ENCODE measurements around the gene SERPINA1. TPM values are rescaled to one million over a fixed set of nuclear protein-coding genes. Genes with fewer than 3 reads are reported as not detected.

Gene SERPINA1
- total and polyA plus RNA-seq, 2 of the 13 experiments (the other 11 are each of a cell fraction or from before 2014, with no cell fraction given) = 3,266 to 11,015 TPM

- no peak overlapping the region for H3K4me2 ChIP-seq (ENCODE audit: low read depth, low read length)
- no peak for ATAC-seq
- intact Hi-C loops (cut with micrococcal nuclease; ENCODE audit: unreplicated experiment) (no loop called here), in situ Hi-C loops (cut with HindIII; ENCODE audit: extremely low pct_ligation_motif_present, low pct_unique_long_range_greater_than_20kb) (no loop called here)
- H3K9ac ChIP-seq (ENCODE audit: insufficient read depth, low read depth, low read length) = no peak overlapping the region
- peaks cover 79% of the 10 kb centered on the region for H3K4me1 ChIP-seq (ENCODE audit: insufficient read depth, low read length)
- H2AFZ ChIP-seq (ENCODE audit: low read length) = no peak overlapping the region
- no peaks in the 10 kb centered on the region for H3K79me2 ChIP-seq (ENCODE audit: insufficient read depth, low read length)
- DNase-seq (ENCODE audit: low spot score) = no peak
- no peak overlapping the region for H3K4me3 ChIP-seq (replicated peaks in 1 of 3; ENCODE audit: insufficient read depth in 1 of 3, low read depth in 2 of 3, low read length in 3 of 3)
- no peaks in the 10 kb centered on the region for H4K20me1 ChIP-seq (ENCODE audit: insufficient read depth, low read length)
- H3K36me3 ChIP-seq (replicated peaks in 1 of 2; ENCODE audit: control insufficient read depth in 1 of 2, insufficient read depth in 2 of 2, low read length in 2 of 2) = no peaks in the 10 kb centered on the region
- TF ChIP-seq DPF2 (CRISPR knock-in tag; IDR thresholded peaks at IDR 0.05; ENCODE audit: borderline replicate concordance, low read depth) (no peak), NCOA5 (CRISPR knock-in tag; IDR thresholded peaks at IDR 0.05) (no peak), STAT6 (CRISPR knock-in tag; IDR thresholded peaks at IDR 0.05; ENCODE audit: borderline replicate concordance) (no peak)
- CTCF ChIA-PET (ENCODE audit: low intra/inter-chr PET ratio, low total read pairs) = no interaction called here
- FAIRE-seq = no peak
- WGBS (ENCODE audit: low lambda C conversion rate) = 93% methylated on average over 5 of the region's 7 CpGs
- no TSS peak for BruUV-seq (replicated peaks)
- 0 out of 2 replicates have a peak, but pooled peaks cover 5% of the 10 kb centered on the region for H3K9me3 ChIP-seq (ENCODE audit: low read length)
- H3K27ac ChIP-seq (ENCODE audit: extremely low read length, insufficient read depth, low read length) = no peak overlapping the region
- H3K27me3 ChIP-seq (ENCODE audit: control insufficient read depth in 1 of 2, insufficient read depth in 2 of 2, low read length in 2 of 2) = no peaks in the 10 kb centered on the region; a peak in 1 of 5 replicates
- POLR2A ChIA-PET = interaction anchor here (1.4 to 1.7 kb wide), 2 partner anchors 28 to 56 kb away, joined by 4 read pairs; partner anchors contain the start of gene SERPINA10
Measured at GRCh38 chr14:94349276-94349675, 39.1 kb downstream of the SERPINA1 start.

- Histone ChIP-seq H4K20me1 (ENCODE audit: insufficient read depth, low read length) (no peaks in the 10 kb centered on the region), H2AFZ (ENCODE audit: low read length) (no peak overlapping the region), H3K27me3 (ENCODE audit: control insufficient read depth in 1 of 2, insufficient read depth in 2 of 2, low read length in 2 of 2) (no peaks in the 10 kb centered on the region; a peak in 1 of 5 replicates), H3K36me3 (replicated peaks in 1 of 2; ENCODE audit: control insufficient read depth in 1 of 2, insufficient read depth in 2 of 2, low read length in 2 of 2) (no peaks in the 10 kb centered on the region), H3K4me2 (ENCODE audit: low read depth, low read length) (no peak overlapping the region), H3K9ac (ENCODE audit: insufficient read depth, low read depth, low read length) (no peak overlapping the region), H3K79me2 (ENCODE audit: insufficient read depth, low read length) (no peaks in the 10 kb centered on the region), H3K9me3 (ENCODE audit: low read length) (0 out of 2 replicates have a peak, but pooled peaks cover 5% of the 10 kb centered on the region), H3K4me1 (ENCODE audit: insufficient read depth, low read length) (peaks cover 79% of the 10 kb centered on the region), H3K27ac (ENCODE audit: extremely low read length, insufficient read depth, low read length) (no peak overlapping the region), H3K4me3 (replicated peaks in 1 of 3; ENCODE audit: insufficient read depth in 1 of 3, low read depth in 2 of 3, low read length in 3 of 3) (no peak overlapping the region)
- intact Hi-C loops (cut with micrococcal nuclease; ENCODE audit: unreplicated experiment) = no loop called here
- BruUV-seq (replicated peaks) = no TSS peak
- no peak for ATAC-seq
- CTCF ChIA-PET (ENCODE audit: low intra/inter-chr PET ratio, low total read pairs) = no interaction called here
- POLR2A ChIA-PET = interaction anchor here (1.4 to 1.7 kb wide), 2 partner anchors 28 to 56 kb away, joined by 4 read pairs; partner anchors contain the start of gene SERPINA10
- TF ChIP-seq ZNF790 (CRISPR knock-in tag; IDR thresholded peaks at IDR 0.05; ENCODE audit: borderline replicate concordance) = peak; percentile 99
- TF ChIP-seq MAFK (conservative IDR thresholded peaks at IDR 0.05 in 1 of 2, IDR thresholded peaks at IDR 0.05 in 1 of 2; ENCODE audit: low read length in 2 of 2) = no peak
- TF ChIP-seq GATAD1 (CRISPR knock-in tag; IDR thresholded peaks at IDR 0.05) = no peak
- no peak for FAIRE-seq
- in situ Hi-C loops (cut with HindIII; ENCODE audit: extremely low pct_ligation_motif_present, low pct_unique_long_range_greater_than_20kb) = no loop called here
- DNase-seq (ENCODE audit: low spot score) = no peak
Measured at GRCh38 chr14:94348836-94349235, 39.6 kb downstream of the SERPINA1 start.
